Stimulated activated CD4-positive, alpha-beta T cell treated with anti-CD3 and anti-CD28 coated beads, TNF-alpha, amount 100 ng/mL, for 1 hour (primary cell): Measurements from ENCODE around the gene KIF25.

ENCODE experiments used
- DNase-seq, 3 donors: peaks; one replicate each; pipeline ENCODE4 v3.0.0-alpha.2; 2020; ENCODE audit warnings: low read depth in 3 of 3, low spot score in 1 of 3

Gene KIF25

GRCh38 chr6:168016176-168016620, 18.7 kb downstream of the KIF25 start:
- no peak for DNase-seq

- no peak for DNase-seq
Observed at GRCh38 chr6:168016721-168017525, 19.5 kb downstream of the KIF25 start.

- no peak for DNase-seq
Observed at GRCh38 chr6:168017629-168018028, 20.2 kb downstream of the KIF25 start.

GRCh38 chr6:168018664-168019063, 21.2 kb downstream of the KIF25 start:
- no peak for DNase-seq

- no peak for DNase-seq
Observed at GRCh38 chr6:168020242-168020641, 22.8 kb downstream of the KIF25 start.

GRCh38 chr6:168021581-168021980, 24.1 kb downstream of the KIF25 start:
- no peak for DNase-seq

- DNase-seq = no peak
Observed at GRCh38 chr6:168022488-168023321, 25.2 kb downstream of the KIF25 start.

GRCh38 chr6:168024951-168025510, 27.6 kb downstream of the KIF25 start:
- DNase-seq = no peak

- no peak for DNase-seq
Observed at GRCh38 chr6:168025831-168026710, 28.6 kb downstream of the KIF25 start.

- DNase-seq = no peak
Observed at GRCh38 chr6:168026925-168027324, 29.5 kb downstream of the KIF25 start.

- no peak for DNase-seq
Observed at GRCh38 chr6:168027521-168027920, 30.1 kb downstream of the KIF25 start.

GRCh38 chr6:168028181-168028580, 30.7 kb downstream of the KIF25 start:
- no peak for DNase-seq

- no peak for DNase-seq
Observed at GRCh38 chr6:168029459-168030217, 32.2 kb downstream of the KIF25 start.

GRCh38 chr6:168030218-168030746, 32.8 kb downstream of the KIF25 start:
- no peak for DNase-seq

- no peak for DNase-seq
Observed at GRCh38 chr6:168030908-168031307, 33.4 kb downstream of the KIF25 start.

- no peak for DNase-seq
Observed at GRCh38 chr6:168031411-168031971, 34.0 kb downstream of the KIF25 start.

- DNase-seq = no peak
Observed at GRCh38 chr6:168032005-168032760, 34.7 kb downstream of the KIF25 start.

GRCh38 chr6:168033791-168034190, 36.3 kb downstream of the KIF25 start:
- no peak for DNase-seq

- no peak for DNase-seq
Observed at GRCh38 chr6:168034537-168034936, 37.1 kb downstream of the KIF25 start.
